ENCODE data around the gene TACSTD2.
"Not testable (repeated sequence)": the region's sequence is repeated elsewhere in the genome, so short reads cannot be mapped to it uniquely, and the experiment has no call there.

Gene TACSTD2

DNA sequence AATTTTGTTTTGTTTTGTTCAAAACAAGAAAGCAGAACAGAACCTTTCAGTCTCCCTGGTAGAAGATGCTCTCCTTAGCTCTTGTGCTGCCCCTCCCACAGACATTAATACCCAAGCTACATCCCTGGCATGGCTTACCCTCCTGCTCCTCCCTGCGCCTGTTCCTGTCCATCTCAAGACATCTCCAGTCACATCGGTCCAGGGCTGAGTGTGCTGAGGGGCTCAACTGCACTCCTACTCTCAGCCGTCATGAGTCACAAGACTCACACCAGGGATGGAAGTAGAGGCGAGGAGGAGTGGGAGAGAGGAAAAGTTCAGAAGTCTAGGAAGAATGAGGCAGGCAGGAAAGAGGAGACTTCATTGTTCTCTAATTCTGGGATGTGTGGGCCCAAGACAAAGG is 9.2 kb upstream of the TACSTD2 start:
- no peak for DNase-seq

DNA sequence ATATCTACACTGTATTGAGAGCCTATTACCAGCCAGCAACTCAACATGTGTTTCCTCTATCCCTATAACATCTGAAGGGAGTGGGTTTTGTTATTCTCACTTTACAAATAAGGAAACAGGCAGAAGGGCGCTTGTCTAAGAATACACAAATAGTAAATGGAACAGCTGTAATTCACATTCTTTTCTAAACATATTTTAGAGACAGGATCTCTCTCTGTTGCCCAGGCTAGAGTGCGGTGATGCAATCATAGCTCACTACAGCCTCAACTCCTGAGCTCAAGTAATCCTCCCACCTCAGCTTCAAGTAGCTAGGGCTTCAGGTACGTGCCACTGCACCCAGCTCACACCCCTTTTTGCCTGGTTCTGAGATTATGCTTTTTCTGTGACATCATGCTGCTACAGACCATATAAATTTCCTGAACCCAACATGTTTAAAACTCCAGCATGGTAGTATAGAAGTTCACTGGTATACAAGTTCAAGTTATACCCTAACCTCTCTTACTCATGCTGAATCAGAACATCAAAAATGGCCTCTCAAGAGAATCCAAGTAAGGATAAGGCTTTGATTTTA is 8.6 kb upstream of the TACSTD2 start:
- DNase-seq: no peak

DNA sequence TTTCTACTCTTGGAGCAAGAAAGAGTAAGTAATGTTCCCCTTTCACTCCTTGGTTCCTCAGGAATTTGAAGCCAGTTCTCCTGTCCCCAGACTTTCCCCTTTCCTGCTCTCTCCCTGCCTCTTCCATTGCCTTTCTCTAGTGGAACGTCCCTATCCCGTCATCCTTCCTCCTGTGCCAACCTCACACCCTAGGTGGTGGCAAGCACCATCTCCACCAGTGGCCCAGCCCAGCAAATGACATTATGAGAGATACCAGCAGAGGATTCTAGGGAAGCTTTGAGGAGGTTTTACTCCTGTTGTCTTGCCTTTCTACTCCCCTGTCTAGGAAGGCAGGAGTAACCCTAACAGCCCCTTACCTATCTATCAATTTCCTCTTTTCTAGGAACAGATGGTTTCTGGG is 8.1 kb upstream of the TACSTD2 start:
- no peak for DNase-seq

DNA sequence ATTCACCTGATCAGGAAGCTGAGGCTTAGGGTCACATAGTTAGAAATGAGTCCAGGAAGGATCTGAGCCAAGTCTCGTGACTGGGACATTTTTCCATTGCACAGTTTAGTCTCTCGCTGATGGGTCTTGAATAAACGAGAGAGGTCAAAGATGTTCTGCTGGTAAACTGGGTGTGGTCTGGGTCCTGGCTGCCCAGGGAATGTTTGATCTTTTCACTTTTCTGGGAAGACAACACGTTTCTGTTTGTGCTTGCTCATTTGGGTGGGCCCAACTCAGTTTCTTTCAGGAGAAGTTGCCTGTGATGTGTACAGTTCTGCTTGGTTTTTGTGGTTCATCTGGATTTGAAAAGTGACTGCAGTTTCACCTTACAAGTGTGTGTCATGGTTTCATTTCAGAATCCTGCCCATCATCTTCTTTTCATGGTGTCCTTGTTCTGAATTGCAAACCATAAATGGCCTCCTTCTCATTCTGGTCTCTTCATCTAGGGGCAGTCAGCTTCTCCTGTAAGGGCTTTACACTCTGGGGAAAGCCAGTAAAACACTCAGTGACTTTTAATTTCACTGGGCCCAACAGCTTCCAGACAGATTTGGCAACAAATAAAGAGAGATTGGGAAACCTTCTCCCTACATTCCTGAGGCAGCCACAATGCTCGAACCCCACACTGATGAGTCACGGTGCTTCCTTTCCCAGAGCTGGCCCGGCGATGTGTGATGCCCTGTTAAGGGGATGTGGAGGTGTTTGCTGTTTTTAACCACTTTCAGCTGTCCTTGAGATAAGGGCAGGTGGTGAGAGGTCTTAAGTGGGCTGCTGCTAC is 7.2 kb upstream of the TACSTD2 start:
- DNase-seq: no peak

DNA sequence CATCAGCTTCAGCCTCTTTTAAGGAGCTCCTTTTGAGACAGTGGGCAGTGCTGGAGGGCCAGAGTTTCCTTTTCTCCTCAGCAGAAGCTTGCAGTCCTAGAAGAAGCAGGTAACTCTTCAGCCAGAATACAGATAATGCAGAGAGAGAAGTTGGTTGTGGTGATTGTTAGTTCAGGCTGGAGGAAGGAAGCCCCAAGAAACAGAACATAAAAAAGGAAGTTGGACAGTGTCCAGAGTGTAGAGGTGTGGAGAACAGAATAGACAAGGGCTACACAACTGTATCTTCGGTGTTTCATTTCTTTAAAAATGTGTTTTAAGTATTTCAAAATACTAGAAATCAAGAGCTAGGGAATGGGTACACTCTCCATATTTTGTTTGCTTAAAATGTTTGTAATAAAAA is 6.4 kb upstream of the TACSTD2 start:
- no peak for DNase-seq

DNA sequence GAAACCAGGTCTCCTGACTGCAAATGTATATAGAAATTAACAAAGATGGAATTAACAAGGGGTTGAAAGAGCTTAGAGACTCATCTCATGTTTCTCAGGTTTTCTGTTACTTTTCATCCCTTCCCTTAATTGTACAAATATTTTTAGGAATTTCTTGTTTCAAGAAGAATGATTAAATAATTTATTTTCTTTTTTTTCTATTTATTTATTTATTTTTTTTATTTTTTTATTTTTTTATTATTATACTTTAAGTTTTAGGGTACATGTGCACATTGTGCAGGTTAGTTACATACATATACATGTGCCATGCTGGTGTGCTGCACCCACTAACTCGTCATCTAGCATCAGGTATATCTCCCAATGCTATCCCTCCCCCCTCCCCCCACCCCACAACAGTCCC is 5.1 kb upstream of the TACSTD2 start:
- DNase-seq: not testable (repeated sequence)

DNA sequence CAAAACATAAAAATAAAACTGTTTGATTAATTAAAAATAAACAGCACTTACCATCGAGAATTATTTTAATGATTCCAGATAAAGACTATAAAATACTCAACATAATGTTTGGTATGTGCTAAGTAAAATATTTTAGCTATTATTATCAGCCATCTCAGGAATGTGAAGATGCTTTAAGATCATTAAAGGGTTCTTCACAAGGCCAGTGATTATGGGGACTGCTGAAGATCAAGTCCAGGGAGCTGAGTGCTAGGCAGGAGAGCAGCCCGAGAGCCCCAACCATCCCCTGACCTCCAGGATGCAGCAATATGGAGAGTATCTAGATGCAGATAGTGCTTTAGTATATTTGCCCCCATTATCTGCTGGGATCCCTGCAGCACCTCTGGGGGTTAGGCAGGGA is 4.6 kb upstream of the TACSTD2 start:
- no peak for DNase-seq

DNA sequence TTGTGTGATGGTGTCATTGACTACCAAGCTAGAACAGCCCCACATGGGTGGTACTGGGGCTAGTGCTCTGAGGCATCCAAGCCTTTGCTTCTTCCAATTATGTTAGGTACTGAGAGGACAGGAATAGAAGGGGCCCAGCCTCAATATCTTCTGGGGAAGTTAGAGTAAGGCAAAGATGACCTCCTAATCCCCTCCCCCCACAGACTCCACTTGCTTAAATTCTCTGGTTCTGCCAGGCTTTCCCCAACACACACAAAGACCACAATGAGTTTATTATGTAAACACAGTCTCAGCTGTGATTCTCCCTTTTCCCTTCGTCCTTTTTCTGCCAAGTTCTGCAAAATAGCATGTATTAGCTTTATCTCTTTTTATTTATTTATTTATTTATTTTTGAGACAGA is 3.1 kb upstream of the TACSTD2 start:
- DNase-seq: no peak

DNA sequence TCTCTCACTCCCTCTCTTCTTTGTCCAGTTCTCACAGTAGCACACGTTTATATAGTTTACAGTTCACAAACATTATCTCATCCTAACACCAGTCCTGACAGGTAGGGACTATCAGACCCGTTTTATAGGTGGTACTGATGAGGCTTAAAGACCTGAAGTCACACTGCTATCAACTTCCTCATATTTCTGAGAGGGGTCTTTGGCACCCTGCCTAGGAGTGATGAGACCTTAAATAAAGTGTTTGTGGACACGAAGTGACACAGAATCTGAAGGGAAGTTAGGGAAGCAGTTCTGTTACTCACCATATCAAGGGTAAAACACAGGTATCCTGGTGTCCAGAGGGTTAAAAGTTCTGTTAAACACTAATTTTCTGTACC is 590 bp upstream of the TACSTD2 start:
- DNase-seq: no peak

DNA sequence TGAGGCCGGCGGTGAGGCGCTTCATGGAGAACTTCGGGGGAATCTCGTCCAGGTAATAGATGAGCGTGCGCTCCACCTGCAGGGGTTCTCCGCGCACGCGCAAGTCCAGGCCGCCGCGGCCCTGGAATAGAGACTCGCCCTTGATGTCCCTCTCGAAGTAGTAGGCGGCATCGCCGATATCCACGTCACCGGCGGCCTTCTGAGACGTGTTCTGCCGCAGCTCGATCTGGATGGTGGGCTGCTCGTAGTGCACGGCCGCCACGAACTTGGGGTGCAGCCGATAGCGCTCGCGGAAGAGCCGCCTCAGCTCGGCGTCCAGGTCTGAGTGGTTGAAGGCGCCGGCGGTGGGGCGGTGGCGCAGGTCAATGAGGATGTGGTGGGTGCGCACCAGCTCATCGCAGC is 726 bp downstream of the TACSTD2 start:
- DNase-seq: no peak

DNA sequence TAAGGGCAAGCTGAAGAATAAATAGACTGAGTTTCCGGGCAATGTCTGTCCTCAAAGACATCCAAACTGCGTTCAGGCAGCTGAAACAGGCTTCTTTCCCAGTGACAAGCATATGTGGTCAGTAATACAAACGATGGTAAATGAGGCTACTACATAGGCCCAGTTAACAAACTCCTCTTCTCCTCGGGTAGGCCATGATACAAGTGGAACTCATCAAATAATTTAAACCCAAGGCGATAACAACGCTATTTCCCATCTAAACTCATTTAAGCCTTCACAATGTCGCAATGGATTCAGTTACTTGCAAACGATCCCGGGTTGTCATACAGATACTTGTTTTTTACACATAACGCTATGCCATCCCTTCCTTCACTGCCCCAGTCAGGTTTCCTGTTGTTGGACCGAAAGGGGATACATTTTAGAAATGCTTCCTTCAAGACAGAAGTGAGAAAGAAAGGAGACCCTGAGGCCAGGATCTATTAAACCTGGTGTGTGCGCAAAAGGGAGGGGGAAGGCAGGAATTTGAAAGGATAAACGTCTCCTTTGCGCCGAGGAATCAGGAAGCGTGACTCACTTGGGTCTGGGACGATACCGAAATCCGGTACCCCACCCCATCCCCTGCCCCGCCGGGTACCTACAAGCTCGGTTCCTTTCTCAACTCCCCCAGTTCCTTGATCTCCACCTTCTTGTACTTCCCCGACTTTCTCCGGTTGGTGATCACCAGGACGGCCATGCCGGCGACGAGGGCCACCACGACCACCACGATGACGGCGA is 1.3 kb downstream of the TACSTD2 start:
- DNase-seq: no peak

DNA sequence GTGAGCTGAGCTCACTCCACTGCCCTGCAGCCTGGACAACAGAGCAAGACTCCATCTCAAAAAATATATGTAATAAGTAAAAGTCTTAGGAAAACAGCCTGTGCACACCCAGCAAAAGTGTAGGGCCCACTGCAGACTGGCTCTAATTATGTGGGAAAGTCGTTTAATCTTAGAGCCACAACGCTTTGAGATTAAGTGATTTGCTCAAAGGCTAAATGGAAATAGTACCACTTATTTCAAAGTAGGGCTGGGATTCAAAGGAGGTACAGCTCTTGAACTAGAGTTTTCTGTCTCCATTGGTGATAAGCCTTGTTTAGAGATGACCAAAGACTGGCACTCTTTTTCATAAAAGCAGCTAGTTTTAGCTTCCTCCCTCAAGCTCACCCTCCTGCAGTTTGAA is 2.2 kb downstream of the TACSTD2 start:
- DNase-seq: no peak

DNA sequence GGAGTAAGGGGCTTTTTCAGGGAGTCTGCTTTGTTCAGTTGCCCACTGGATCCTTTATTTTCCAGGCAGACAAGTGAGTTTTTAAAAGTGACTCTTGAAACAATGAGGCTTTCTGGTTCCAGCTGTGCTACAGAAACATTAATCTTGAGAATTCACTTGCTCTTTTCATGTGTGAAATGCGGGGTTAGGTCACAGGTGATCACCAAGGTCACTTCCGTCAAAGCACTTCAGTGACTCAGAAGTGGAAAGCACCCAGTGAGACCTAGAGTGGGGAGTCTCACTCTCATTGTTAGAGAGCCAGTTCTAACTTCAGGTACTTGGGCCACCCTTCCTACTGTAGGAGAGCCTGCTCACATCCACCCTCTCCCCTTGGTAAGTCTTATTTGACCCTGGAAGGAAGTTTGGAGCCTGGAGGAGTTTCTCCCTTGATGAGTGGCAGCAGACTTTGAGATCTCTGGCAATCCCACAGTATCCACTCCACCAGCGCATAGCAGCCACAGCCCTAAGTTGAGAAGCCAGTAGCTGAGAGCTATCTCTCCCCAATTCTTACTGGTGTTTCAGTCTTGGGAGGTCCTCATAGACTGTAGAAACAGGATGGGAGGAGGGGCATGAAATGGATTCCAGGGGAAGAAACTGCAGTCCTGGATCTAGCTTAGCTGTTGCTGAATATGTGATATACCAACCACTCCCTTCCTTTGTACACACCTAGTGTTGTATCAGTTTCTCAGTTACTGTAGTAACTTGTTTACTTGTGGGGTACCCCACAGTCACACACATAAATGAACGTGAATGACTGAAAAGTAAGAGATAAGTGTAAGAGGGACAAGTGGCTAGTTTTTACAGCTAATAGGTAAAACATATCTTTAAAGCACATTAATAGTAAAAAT is 3.1 kb downstream of the TACSTD2 start:
- no peak for DNase-seq

DNA sequence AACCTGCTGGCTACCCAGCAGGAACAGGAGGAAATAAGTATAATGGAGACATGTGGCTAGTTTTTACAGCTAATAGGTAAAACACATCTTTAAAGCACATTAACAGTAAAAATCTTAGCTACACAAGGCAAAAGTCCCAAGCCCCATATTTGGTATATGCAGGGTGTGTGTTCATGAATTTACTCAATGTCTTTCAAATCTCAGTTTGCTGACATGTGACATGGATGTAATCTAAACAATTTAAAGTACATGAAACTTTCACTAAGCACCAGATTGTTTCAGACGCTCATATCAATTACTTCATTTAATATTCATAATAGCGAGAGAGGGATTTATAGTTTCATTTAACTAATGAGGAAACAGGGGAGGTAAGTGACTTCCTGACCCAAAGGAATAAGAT is 3.9 kb downstream of the TACSTD2 start:
- no peak for DNase-seq

DNA sequence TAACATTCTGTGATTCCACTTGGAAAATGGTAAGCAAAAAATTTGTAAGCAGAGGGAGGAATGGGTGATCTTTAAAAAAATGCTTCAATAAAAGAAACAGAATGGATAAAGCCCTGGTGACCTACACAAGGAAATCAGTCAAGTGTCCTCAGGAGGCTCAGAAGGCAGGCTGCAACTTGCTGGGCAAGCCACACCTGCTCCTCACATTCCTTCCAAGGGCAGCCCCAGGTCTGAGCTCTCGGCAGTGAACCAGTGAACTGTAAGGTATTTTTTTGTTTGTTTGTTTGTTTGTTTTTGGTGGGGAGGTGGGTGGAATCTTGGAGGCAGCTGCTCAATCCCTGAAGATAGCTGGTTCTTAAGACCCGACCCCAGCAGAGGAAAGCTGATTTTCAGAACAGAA is 4.4 kb downstream of the TACSTD2 start:
- no peak for DNase-seq

DNA sequence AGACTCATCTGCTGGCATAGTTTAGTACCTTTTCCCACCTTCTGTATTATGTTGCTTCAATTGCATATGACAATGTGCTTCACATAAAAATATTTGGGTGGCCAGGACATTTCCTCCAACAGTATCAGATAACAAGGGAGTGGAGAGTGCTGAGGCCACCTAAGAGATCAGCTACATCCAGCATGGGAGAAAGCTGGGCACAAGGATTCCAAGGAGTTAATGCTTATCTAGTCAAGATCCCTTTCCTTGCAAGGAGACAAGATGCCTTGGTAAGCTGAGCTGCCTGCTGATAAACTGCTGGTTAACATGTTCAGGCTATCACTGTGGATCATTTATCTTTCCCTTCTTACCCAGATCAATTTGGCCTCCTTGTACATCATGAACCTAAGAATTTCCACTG is 5.4 kb downstream of the TACSTD2 start:
- DNase-seq: no peak

DNA sequence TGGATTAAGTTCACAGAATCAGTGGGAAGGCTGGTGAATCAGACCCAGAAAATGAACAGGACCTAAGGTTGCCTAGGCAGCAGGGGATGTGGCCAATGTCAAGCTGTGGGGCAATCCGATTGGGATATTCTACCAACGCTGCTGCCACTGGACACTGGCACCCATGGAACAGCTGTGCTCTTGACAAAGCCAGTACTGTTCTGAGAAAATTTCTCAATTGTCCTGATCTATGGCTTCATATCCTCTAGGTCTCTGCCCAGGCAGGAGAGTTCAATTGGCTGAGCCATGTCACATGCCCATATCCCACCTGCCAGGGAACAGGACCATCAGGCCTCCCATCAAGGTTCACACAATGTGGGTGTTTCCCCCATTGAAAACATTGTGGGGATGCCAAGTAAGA is 6.2 kb downstream of the TACSTD2 start:
- DNase-seq: no peak

DNA sequence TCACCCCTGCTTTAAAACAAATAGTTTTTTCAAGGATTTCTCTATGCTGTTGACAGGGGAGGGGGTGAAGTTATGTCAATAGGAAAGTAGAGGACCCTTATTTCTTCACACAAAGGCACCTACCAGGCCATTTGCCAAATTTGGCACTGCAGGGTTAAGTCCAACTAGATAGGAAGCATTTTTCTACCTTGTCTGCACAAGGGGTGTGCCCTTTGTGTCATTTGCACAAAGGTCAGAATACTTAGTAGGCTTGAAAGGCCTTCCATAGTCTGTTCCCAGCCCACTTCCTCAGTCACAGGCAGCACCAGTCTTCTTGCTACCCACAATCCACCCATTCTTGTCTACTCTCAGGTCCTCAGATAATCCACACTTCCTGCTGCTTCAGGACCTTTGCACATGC is 7.0 kb downstream of the TACSTD2 start:
- DNase-seq: no peak

DNA sequence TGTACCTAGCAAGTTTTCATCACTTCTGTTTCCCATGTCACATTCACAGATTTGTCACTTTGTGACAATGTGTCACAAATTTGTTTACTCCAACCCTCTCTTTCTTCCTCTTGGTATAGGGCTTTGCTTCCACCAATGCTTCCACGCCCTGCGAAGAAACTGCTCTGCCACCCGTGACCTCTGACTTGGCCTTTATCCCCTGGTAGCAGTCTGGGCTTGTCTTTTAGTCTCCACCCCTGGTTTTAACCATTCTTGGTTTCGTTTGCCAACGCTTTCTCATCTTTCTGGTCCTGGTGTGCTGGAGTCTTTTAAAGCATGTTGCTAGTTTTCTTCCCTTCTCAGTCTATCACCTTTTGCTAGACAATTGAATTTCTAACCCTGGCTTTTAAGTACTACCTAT is 8.1 kb downstream of the TACSTD2 start:
- no peak for DNase-seq

DNA sequence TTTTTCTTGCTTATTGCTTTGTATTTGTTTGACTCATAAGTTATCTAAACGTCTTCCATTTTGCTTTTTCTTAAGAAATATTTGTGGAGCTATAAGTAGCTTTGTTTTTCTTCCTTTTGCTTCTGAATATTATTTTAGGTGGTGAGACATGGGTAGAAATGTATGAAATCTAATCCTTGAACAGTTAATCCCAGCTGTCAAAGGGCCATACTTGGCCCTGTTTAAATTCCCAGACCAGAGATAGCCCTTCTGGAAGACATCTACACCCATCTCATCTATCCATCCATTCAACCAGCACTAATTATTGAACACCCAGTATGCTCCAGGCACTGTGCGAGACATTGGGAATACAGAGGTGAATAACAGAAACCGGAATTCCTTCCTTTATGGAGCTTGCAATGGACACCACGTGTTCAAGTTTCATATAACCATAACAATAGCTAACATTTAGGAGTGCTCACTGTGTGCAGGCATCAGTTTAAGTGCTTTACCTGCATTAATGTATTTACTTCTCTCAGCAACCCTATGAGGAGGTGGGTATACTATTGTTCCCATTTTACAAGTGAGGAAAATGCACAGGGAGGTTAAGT is 8.7 kb downstream of the TACSTD2 start:
- DNase-seq: no peak

DNA sequence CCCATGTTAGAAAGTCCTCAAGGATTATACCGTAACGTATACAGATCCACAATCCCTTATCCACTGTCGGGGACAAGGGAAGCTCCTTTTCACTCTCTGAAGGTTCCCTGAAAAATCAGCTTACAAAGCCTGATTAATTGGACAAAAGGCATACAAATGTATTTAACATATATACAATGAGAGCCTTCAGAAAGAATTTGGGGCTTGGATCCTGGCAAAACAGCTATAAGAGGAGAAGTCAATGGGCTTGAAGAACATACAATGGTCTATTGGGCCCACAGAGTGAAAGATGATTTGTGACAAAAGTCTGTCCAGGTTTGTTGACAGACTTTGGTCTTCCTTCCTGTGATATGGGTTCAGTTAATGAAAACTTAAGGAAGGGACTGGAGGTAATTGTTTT is 10.7 kb downstream of the TACSTD2 start:
- no peak for DNase-seq

DNA sequence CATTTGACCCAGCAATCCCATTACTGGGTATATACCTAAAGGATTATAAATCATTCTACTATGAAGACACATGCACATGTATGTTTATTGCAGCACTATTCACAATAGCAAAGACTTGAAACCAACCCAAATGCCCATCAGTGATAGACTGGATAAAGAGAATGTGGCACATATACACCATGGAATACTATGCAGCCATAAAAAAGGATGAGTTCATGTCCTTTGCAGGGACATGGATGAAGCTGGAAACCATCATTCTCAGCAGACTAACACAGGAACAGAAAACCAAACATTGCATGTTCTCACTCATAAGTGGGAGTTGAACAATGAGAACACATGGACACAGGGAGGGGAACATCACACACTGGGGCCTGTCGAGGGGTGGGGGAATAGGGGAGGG is 13.3 kb downstream of the TACSTD2 start:
- DNase-seq: not testable (repeated sequence)

DNA sequence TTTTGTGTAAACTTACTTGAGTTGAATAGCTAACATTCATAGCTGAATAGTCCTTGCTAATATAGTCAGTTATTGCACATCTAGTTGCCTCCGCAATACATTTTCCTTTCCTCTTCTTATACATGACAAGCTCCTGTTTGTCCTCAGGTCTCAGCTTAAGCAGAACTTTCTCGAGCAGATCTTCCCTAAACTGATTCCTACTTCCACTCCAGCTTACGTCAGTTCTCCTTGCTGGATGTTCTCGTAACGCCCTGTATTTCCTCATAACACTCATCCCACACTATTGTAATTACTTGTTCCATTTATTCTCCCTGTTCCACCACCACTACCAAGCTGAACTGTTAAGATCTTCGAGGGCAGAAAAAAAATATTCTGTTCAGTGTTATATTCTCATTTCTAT is 15.4 kb downstream of the TACSTD2 start:
- no peak for DNase-seq

Measured in NCI-H1930 (cell line).